ENCODE data around the gene EDNRA.
"Not testable (repeated sequence)": the region's sequence is repeated elsewhere in the genome, so short reads cannot be mapped to it uniquely, and the experiment has no call there.

The EDNRA gene

GRCh38 chr4:147480891-147481576 lies at the start of gene EDNRA:
TSS of gene EDNRA (plus strand) at chr4:147481097. CDS start at chr4:147485682, 4,585 bp downstream.
- no peak for DNase-seq (ENCODE audit: low read depth in 2 of 2, low spot score in 1 of 2)

DNA sequence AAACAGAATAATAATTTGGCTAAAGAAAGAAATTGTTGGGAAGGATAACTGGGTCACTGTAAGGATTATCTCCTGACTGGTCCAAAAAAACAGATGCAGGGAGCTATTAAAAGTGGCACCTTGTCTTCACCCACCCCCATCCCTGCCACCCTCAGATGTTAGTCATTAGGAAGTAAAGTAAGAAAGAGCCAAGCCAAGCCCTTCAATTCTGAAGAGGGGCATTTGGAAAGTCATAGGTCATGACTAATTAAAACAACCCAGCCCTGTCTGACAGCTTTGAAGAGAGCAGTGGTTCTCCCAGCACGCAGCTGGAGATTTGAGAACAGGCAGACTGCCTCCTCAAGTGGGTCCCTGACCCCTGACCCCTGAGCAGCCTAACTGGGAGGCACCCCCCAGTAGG lies 46.5 kb upstream of the EDNRA start:
- DNase-seq (ENCODE audit: low read depth in 2 of 2, low spot score in 1 of 2): not testable (repeated sequence)

DNA sequence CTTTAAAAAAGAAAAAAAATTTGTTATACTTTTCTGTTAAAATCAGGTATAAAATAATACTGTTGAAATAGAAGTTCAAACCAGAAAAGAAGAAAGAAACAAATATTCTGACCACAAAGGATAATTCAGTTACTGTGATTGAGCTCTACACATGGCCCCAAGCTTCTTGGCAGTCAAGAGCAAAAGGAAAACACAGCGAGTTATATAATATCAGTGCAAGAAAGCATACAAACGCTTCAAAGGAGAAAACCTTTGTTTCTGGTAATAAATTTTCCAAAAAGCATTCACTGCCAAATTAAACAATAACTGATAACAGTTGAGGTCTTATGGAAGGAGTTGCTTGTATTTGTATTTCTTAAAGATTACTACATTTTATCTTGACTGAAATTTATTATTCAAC lies 40.5 kb upstream of the EDNRA start:
- no peak for DNase-seq (ENCODE audit: low read depth in 2 of 2, low spot score in 1 of 2)

GRCh38 chr4:147447786-147448185 lies 33.1 kb upstream of the EDNRA start:
- DNase-seq (ENCODE audit: low read depth in 2 of 2, low spot score in 1 of 2): no peak

- DNase-seq (ENCODE audit: low read depth in 2 of 2, low spot score in 1 of 2): no peak
These were observed 27.2 kb upstream of the EDNRA start for GRCh38 chr4:147453561-147454141.

DNA sequence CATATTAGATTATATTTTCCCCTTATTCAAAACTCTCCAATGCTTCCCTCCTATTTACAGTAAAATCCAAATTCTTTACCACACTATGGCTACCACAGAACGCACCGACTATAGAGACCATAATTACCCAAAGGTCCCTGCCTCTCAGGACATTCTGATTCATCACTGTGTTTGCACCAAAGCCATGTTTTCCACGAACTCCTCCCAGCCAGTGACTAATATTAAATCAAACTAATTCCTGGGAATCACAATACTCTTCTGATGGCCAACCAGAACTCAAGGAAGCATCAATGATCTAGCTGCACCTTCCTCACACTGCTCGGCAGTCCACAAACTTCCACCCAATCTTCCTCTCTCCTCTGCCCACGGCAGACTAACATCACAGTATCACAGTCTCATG lies 24.2 kb upstream of the EDNRA start:
- DNase-seq (ENCODE audit: low read depth in 2 of 2, low spot score in 1 of 2): no peak

DNA sequence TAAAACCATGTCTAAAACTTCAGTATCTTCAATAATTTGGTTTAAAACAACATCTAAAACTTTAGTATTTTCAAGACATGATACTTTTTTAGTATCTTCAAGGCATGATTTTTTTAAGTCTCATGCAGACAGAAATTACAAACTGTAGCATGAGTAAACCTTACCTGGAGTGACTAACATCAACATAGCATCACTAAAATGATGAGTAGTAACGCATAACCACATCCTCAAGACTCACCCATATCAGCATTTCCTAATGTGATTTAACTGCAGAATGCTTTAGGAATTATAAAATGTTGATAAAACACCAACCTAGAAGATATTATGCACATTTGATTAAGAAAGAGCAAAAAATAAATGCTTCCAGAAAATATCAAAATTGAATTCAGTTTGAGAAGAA lies 19.7 kb upstream of the EDNRA start:
- no peak for DNase-seq (ENCODE audit: low read depth in 2 of 2, low spot score in 1 of 2)

DNA sequence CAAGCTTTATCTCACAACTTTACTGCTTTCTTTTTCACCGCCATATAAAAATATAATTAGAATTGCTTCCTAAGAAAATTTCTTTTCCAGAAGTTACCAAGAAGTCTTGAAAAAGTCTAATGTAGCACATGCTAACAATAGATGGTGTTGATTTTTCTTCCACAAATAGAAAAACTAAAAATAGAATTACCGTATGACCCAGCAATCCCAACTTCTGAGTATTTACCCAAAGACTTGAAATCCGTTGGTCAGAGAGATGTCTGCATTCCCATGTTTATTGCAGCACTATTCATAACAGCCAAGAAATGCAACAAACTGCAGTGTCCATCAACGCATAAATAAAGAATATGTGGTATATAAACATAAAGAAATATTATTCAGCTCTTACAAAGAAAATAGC lies 17.8 kb upstream of the EDNRA start:
- DNase-seq (ENCODE audit: low read depth in 2 of 2, low spot score in 1 of 2): no peak

DNA sequence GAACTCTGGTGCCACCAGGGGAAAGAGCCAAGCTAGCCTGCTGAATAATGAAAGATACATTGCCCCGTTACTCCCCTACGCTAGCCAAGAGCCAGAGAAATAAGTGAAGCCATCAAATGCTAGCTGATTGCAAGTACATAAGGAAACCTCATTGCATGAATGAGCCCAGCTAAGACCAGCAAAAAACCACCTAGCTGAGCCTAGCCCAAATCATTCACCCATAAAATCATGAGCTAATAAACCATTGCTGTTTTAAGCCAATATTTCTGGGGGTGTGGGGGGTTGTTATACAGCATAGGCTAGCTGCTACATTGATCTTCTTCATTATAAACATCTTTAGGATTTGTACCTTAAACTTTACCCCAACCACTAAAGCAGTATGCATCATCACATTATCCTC lies 15.4 kb upstream of the EDNRA start:
- DNase-seq (ENCODE audit: low read depth in 2 of 2, low spot score in 1 of 2): no peak

DNA sequence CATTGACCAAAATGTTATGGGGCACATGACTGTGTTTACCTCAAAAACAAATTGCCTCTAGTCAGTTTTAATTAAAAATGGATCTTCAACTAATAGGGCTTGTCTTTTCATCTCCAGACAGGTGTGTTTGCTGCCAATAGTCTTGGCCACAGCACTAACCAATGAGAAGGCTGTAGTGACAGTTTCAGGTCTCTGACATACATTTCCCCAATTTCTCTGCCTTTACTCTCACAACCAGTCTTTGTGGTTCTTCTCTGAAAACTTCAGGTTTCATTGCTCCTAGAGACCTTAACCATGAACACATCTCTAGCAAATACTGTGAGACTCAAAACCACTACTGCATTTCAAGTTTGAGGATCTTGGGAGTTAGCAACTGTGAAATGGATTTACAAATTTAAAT lies 3.5 kb upstream of the EDNRA start:
- DNase-seq (ENCODE audit: low read depth in 2 of 2, low spot score in 1 of 2): no peak

- no peak for DNase-seq (ENCODE audit: low read depth in 2 of 2, low spot score in 1 of 2)
These were observed 1.5 kb upstream of the EDNRA start for GRCh38 chr4:147479376-147479775.

DNA sequence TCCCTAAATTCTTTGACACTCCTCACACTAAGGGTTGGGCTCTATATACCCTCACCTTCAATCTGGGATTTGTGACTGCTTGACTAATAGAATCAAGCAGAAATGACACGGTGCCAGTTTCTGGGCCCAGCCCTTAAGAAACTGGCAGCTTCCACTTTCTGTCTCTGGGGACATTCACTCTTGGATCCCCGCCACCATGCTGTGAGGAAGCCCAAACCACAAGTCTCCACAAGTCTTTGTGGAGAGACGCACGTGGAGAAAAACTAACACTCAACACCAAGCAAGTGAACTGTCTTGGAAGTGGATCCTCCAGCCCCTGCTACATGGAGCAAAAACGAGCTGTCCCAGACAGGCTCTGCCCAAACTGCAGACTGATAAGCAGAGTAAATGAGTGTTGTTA lies 1.1 kb upstream of the EDNRA start:
- no peak for DNase-seq (ENCODE audit: low read depth in 2 of 2, low spot score in 1 of 2)

GRCh38 chr4:147480502-147480890 lies 401 bp upstream of the EDNRA start:
- no peak for DNase-seq (ENCODE audit: low read depth in 2 of 2, low spot score in 1 of 2)

- no peak for DNase-seq (ENCODE audit: low read depth in 2 of 2, low spot score in 1 of 2)
These were observed 746 bp downstream of the EDNRA start for GRCh38 chr4:147481577-147482109.

DNA sequence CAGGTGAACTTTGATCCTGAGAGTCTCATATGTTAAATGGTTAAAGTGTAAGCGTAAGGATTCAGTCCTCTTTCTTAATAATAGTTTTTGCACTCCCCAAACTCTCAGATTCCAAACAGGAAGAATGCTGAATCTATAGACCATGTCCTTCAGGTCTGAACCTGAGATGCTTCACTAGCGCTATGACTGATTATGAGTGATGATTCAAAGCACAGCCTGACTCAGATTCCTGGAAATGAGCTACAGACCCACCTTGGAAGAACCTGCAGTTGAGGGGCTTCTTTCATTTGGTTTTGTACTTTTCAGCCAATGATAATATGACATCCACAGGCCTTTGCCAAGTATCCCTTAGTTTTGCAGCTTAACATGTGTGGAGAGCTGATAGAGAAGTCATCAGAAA lies 1.4 kb downstream of the EDNRA start:
- DNase-seq (ENCODE audit: low read depth in 2 of 2, low spot score in 1 of 2): no peak

DNA sequence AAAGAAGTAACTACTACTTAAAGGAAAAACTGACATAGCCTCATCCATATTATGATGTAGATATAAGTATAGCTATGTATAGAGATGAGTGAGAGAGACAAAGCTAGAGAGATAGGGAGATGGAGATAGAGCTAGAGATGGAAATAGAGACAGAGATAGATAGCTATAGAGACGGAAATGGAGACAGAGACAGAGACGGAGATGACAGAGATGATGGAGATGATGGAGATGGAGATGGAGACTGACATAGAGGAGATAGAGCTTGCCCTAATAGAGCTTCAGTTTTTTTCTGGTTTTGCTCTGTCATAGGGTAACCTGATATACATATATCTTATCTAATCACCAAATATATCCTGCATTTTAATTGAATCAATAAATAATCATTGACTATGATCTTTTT lies 4.3 kb downstream of the EDNRA start:
- no peak for DNase-seq (ENCODE audit: low read depth in 2 of 2, low spot score in 1 of 2)

DNA sequence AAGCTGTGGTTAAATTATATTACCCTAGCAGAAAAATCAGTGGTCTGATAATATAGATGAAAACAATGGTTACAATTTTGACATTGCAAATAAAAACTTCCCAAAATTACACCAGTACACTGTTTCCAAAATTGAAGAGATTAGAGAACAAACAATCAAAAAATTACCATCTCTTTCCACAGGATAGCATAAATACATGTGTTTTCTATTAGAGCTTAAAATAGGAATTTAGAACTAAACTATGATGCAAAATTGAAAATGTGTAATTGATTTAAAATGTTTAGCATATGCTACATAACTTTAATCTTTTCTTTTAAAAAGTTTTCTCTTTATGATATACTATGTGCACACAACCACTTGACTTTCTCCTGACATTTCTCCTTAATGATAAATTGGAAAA lies 6.7 kb downstream of the EDNRA start:
- DNase-seq (ENCODE audit: low read depth in 2 of 2, low spot score in 1 of 2): no peak

DNA sequence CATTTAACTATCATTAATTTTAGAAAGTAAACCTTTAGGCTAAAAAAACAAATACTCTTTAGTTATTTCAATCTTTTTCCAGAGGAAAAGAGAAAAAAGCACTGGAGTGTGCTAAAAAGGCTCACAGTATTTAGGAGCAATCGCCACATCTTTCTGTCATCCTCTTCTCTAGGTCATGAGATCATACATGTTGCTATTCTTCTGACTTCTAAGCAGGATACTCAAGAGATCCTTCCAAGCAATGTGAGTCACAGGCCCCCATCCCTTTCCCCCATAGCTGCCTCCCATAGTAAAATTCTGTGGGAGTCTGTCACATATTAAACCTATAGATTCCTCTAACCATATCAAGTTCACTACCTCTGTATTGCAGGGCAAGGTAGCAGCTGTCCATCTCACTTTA lies 7.7 kb downstream of the EDNRA start:
- no peak for DNase-seq (ENCODE audit: low read depth in 2 of 2, low spot score in 1 of 2)

DNA sequence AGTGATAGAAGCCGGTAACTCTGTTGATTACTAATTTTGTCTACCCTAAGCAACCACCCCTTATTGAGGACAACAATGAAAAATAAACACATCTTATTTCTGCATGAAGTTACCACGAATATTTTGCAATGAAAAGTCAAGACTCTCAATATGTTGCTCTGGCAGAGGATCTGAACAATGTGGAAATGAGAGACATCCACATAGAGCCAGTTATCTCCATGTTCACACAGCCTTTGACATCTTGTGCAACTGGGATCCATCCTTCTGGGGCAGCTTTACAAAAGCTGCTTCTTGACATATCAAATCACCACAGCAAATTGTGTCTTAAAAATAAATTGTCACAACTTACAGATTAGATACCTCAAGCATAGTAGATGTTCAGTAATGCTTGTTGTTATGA lies 10.2 kb downstream of the EDNRA start:
- no peak for DNase-seq (ENCODE audit: low read depth in 2 of 2, low spot score in 1 of 2)

GRCh38 chr4:147492306-147492705 lies 11.4 kb downstream of the EDNRA start:
- no peak for DNase-seq (ENCODE audit: low read depth in 2 of 2, low spot score in 1 of 2)

- no peak for DNase-seq (ENCODE audit: low read depth in 2 of 2, low spot score in 1 of 2)
These were observed 11.9 kb downstream of the EDNRA start for GRCh38 chr4:147492761-147493160.

DNA sequence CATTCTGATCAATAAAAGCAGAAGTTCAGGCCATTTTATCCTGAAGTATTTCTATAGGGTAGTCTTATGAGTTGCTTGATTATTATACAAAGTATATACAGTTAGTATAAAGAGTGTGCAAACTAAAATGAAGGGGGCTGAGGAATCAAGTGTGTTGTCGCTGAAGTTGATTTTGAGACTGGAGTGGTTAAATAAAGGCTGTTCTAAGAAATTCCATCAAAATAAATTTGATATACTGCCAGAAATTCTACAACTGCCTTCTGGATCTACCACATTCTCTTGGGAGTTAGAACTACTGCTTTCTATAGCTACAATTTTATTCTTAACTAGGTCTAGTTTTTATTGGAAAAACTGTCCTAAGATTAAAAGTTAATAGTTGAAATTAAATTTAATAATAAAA lies 12.4 kb downstream of the EDNRA start:
- DNase-seq (ENCODE audit: low read depth in 2 of 2, low spot score in 1 of 2): no peak

- no peak for DNase-seq (ENCODE audit: low read depth in 2 of 2, low spot score in 1 of 2)
These were observed 13.4 kb downstream of the EDNRA start for GRCh38 chr4:147494301-147494700.

Data from stimulated activated CD8-positive, alpha-beta memory T cell treated with anti-CD3 and anti-CD28 coated beads, Interleukin-4, amount 100 ng/mL, for 1 hour (primary cell).